Fibroblast of skin of right biceps (primary cell): ENCODE data around the gene PAPSS2.

Experiments used
- DNase-seq: peaks from one replicate; pipeline ENCODE4 v3.0.0-alpha.2; 2013

The PAPSS2 gene

DNA sequence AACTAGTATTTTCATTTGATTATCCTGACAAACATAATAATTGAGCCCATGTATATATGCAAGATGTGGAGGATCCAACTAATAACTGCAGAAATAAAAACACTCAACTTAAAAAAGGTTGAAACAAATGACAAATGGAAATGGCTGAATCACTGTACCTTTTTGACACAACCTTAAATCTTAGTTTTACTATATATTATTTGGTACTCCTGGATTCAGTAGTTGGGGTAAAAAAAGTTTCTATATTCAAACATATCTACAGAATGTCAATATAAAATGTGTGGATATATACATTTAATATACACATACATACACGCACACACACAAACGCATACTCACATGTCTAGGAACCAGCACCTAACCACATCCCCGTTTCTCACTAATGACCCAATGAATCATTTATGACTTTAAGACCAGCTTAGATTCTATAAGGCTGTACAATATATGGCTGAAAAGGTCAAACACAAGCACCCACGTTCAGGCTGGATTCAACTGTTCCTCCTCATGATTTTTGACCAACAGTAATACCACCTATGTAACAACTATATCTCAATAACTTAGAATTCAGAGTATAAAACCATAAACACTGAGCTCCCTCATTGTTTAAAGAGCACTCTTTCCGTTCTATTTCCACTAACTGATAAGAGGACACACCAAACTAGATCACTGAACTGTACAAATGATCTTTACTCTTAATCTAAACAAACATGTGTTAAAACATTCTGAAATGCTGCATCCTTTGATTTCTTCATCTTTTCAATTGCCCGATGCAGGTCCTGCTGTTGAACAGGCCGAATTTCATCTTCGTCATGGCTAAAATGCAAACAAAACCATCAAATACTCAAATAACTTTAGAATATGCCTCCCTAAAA is 94.6 kb downstream of the PAPSS2 start:
- peak; percentile 22 for DNase-seq

DNA sequence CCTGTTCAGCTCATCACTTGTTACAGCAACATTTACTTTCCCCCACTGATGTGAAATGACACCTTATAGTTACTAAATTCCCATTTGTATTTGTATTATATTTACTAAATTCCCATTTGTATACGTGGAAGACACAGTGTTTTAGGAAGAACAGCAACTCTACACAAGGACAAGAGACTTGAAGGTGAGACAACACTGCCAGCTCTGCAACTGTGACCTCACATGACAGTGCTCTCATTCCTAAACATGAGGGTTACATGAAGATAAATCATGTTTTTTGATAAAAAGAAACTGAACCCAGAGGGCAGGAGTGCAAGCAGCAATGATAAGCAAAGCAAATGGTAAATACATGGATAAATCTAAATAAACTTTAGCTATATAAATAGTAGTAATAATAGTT is 98.0 kb downstream of the PAPSS2 start:
- DNase-seq = no peak

DNA sequence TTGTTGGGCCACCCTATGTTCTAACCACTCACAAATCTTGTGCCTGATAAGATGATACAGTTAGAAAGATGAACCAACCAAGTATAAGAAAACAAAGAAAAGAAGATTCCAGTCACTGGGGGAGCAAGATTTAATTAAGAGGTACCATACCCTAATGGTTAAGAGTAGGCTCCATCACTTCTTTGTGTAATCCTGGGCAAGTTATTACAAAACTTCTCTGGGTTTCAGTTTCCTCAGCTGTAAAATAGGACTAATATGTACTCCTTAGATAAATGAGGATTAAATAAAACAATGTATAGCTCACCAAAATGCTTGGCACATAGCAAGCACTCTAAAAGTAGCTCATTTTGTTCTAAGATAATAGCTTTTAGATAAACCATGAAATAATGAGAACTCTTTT is 99.9 kb downstream of the PAPSS2 start:
- DNase-seq = no peak

DNA sequence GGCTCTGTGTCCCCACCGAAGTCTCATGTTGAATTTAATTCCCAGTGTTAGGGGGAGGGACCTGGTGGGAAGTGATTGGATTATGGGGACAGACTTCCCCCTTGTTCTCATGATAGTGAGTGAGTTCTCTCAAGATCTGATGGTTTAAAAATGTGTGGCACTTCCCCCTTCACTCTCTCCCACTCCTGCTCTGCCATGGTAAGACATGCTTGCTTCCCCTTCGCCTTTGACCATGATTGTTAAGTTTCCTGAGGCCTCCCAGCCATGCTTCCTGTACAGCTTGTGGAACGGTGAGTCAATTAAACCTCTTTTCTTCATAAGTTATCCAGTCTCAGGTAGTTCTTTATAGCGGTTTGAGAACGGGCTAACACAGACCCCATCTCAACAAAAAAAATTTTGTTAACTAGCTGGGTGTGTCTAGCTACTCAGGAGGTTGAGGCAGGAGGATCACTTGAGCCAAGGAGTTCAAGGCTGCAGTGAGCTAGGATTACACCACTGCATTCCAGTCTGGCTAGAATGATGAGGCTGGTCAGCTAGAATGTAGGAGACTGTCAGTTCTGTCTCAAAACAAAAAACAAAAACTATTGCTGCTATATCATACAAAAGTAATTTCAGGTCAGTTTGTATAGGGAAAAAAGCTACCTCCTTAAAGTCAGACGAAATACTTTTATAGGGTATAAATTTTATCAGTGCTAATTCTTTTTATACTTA is 100.7 kb downstream of the PAPSS2 start:
- no peak for DNase-seq

DNA sequence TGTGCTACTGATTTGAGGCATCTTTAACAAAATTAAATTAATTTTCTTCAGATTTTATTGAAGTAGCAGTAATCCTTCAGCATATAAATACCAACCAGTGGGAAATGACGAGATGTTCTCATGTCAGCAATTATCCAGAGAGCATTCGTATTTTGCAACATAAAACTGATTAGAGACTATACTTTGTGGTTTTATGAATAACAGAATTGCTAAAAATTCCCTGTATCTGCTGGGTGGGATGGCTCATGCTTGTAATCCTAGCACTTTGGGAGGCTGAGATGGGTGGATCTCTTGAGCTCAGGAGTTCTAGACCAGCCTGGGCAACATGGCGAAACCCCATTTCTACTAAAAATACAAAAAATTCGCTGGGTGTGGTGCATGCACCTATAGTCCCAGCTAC is 101.5 kb downstream of the PAPSS2 start:
- peak; percentile 37 for DNase-seq

DNA sequence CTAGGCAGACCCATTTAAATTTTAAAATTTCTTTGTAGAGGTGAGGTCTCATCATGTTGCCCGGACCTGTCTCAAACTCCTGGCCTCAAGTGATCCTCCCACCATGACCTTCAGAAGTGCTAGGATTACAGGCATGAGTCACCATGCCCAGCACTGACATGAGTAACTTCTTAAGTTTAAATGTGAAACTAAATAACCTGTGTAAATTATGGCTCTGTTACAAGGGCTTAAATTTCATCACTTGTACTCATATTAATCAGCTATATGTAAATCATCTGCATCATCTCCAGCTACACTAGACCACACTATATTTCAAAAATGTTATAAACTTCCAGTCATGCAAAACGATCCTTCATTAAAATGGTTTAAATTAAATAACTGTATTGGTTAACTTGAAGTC is 102.2 kb downstream of the PAPSS2 start:
- peak; percentile 75 for DNase-seq

DNA sequence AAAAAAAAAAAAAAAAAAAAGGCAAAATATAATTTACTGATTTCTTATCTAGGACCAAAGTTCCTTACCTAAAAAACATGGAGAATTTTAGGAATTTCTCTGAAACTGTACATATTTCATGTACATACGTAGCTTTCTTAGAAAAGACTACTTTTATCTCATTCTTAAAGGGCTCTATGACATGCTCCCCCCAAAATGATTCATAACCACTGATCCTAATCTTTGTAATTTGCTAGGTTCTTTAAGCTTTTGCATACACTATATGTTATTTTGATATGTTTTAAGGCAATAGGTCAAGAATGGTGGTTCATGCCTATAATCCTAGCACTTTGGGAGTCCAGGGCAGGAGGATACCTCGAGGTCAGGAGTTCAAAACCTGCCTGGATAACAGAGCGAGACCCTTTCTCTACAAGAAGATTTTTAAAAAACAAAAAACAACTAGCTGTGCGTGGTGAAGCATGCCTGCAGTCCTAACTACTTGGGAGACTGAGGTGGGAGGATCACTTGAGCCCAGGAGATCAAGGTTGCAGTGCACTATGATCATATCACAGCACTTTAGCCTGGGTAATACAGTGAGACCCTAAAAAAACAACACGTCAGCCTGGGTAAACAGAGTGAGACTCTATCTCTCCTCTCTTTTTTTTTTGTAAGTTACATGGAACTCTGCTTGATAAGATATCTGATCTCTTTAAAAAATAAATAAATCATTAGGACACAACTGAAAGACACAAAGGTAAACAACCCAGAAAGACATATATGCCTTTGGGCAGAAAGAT is 103.6 kb downstream of the PAPSS2 start:
- no peak for DNase-seq

DNA sequence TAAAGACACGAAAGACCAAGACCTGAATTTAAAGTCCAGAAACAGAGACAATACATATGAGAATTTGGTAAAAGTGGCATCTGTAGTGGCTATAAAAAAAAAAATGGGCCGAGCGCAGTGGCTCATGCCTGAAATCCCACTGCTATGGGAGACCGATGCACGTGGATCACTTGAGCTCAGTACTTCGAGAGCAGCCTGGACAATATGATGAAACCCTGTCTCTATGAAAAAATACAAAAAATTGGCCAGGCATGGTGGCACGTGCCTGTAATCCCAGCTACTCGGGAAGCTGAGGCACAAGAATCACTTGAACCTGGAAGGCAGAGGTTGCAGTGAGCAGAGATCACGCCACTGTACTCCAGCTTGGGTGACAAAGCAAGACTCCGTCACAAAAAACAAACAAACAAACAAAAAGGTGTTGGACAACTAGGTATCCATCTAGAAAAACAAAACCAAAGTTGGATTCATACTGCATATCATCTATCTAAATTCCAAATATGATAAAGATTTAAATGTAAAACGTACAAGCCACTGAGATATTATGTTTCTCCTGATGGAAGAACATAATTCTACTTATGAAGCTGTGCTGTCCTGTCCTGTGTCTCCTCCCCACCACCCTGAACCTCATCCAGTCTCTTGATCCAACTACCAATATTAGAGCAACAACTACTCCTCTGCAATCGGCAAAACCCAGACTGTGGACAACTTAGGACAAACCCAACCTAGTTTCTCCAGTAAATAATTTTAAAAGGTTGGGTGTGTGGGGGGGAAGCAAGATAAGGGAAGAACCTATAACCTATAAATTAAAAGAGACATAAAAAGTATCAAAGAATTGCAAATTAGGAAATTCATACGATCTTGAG is 104.6 kb downstream of the PAPSS2 start:
- no peak for DNase-seq

DNA sequence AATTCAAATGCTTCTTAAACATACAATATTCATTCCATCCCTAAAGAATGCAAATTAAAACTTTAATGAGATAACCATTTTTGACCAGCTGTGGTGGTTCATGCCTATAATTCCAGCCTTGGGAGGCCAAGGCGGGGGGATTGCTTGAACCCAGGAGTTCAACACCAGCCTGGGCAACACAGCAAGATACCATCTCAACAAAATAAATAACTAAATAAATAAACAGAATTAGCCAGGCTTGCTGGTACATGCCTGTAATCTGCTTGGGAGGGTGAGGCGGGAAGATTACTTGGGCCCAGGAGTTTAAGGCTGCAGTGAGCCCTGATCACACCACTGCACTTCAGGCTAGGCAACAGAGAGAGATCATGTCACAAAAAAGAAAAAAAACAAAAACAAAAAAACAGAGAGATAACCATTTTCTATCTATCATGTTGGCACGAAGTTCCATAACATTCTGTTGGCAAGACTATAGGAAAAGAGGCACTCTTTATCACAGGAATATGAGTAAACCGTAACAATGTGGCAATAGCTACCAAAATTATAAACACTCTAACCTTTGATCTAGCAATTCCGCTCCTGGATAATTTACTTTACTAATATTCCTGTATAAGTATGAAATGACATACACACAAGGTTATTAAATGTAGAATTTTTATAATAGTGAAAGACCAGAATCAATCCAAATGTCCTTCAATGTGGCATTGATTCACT is 106.1 kb downstream of the PAPSS2 start:
- DNase-seq = no peak

DNA sequence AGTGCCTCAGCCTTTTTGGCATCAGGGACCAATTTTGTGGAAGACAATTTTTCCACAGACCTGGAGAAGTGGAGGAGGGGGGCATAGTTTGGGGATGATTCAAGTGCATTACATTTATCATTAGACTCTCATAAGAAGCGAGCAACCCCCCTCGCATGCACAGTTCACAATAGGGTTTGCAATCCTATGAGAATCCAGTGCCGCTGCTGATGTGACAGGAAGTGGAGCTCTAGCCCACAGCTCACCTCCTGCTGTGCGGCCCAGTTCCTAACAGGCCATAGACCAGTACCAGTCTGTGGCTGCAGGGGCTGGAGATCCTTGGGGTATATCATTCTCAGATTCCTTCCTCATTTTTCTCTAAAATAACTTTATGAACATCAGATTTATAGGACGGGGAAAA is 107.6 kb downstream of the PAPSS2 start:
- peak; percentile 89 for DNase-seq

DNA sequence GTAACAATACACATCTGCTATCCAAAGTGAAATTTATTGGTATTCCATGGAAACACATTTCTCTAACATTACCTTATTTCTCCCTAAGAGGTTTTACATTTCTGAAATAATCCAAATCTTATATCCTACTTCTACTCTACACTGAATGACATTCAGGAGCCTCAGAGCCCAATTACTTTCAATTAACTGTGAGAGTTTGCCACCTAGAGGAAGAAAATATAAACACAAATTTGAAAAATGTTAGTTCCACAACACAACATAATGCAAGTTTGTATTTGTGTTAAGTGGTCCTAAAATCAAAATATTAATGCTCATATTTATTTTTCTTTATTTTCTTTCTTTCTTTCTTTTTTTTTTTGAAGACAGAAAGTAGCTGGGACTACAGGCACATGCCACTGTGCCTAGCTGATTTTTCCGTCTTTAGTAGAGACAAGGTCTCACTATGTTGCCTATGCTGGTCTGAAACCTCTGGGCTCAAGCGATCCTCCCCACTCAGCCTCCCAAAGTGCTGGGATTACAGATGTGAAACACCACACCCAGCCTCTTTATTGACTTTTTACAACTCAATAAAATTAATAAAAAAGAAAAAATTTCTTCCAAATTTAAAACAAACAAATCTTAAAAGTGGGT is 112.3 kb downstream of the PAPSS2 start:
- DNase-seq = peak; percentile 33

DNA sequence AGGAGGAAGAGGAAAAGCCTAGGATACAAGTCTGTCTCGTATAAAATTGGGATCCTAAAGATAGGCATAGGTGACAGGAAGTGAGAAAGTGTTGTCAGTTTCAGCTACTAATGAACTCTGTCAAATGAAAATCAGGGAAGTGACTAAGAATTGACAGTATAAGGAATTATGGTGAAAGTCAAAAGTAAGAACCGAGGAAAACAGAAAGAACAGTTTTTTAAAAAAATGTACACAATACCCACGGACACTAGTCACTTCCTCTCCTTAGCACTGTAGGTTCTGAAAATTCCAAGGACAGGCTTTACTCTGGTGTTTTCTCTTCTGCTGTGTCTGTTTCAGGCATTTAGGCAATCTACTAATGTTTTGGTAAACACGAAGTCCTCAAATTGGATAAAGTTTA is 116.1 kb downstream of the PAPSS2 start:
- peak; percentile 35 for DNase-seq

DNA sequence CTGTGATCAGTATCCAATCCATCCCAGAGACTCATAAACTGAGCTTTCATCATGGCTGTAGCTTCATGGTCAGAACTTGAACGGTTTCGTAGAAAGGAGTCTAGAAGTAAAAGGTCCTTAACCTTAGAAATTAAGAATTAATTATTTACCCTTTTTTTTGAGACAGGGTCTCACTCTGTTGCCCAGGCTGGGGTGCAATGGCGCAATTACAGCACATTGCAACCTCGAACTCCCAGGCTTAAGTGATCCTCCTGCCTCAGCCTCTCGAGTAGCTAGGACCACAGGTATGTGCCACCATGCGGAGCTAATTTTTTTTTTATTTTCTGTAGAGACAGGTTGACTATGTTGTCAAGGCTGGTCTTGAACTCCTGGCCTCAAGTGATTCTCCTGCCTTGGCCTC is 116.7 kb downstream of the PAPSS2 start:
- no peak for DNase-seq

DNA sequence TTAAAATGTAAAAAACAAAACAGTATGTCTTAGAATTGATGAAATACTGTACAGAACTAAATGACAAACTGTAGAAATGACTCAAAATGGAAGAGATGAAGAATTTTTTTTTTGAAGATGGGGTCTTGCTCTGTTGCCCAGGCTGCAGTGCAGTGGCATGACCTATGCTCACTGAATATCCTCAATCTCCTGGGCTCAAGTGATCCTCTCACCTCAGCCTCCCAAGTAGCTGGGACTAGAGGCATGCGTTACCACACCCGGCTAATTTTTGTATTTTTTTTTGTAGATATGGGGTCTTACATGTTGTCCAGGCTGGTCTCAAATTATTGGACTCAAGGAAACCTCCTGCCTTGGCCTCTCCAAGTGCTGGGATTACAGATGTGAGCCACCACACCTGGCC is 121.9 kb downstream of the PAPSS2 start:
- no peak for DNase-seq

DNA sequence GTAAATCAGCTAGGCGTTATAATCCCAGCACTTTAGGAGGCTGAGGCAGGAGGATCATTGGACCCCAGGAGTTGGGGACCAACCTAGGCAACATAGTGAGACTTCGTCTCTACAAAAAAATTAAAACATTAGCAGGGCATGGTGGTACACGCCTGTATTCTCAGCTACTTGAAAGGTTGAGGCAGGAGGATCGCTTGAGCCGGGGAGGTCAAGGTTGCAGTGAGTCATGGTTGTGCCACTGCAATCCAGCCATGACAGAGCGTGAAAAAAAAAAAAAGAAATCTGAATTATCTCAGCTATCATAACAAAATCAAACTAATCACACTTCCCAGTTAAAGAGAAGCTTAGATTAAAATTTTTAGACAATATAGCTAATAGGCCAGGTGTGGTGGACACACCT is 123.0 kb downstream of the PAPSS2 start:
- no peak for DNase-seq

DNA sequence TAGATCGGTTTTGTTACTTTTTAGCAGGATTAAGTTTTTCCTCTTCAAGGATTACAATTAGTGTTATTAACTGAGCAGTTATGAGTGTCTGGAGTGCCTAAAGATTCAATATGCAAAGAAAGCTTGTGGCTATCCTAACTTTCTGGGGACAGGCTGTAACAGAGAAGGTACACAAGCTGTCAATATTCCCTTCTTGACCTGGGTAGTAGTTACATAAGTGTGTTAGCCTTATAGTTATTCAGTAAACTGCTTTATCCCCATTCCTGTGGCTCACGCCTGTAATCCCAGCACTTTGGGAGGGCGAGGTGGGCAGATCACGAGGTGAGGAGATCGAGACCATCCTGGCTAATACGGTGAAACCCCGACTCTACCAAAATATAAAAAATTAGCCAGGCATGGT is 126.7 kb downstream of the PAPSS2 start:
- DNase-seq = no peak

DNA sequence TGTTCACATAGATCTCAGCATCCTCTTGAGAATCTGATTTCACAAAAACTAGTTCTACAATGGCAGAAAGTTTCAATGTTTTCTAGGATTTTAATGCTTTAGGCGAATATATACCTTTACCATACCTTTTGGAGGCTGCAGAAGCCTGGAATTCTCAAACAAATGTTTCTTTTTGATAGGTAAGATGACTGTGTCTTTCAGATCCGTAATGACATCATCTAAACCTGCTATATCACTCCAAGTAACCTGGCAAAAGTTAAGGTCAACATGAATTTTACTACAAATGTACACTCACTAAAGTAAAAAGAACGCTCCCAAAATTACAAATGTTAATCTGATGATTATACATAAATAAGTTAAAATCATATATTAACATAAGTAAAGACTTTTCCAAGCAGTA is 130.5 kb downstream of the PAPSS2 start:
- DNase-seq = no peak

DNA sequence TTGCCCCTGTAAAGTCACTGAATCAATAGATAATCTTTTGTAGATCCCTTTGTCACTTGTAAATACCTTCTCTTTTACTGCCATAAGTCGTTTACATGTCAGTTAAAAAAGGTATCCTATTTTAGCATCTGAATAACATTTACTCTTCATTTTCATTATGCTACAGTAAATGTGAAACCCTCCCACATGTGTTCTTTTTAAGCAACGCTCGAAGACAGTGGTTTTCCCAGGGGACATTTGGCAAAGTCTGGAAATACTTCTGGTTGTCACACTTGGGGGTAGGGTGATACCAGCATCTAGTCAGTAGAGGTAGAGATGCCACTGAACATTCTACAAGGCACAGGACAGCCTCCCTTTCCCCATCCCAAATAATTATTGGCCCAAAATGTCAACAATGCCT is 134.6 kb downstream of the PAPSS2 start:
- DNase-seq = peak; percentile 5
